GM10266 (cell line): Measurements from ENCODE around the gene CSRNP3.

Experiments
- DNase-seq: peaks from one replicate; pipeline ENCODE4 v3.0.0; 2012; ENCODE audit errors: extremely low spot score
- CTCF ChIP-seq: IDR thresholded peaks from 2 replicates; pipeline ENCODE4 v1.5.1; 2012; ENCODE audit warnings: mild to moderate bottlenecking, low read depth; ENCODE audit not compliant: control insufficient read depth, insufficient read depth; ENCODE audit errors: missing control alignments

Gene CSRNP3

GRCh38 chr2:165560377-165560988 is 91.0 kb downstream of the CSRNP3 start:
- no peak for DNase-seq
- no peak for TF ChIP-seq CTCF

DNA sequence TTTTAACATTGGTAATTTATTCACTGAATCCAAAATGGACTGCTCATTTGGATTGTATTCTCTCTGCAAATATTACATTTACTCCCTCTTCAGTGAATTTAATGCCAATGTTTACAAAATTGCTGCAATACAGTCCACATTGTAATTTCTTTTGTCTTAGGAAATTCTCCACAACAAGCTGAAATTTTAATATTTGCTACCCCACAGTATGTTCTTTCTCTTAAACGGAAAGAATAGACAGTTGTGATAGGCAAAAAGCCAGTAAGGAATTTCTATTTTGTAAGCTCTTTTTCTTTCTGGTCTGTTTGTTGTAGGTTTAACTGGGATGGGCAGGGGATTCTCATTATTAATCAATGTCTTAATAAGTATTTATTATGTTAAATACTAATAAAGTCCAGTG is 92.0 kb downstream of the CSRNP3 start:
- no peak for TF ChIP-seq CTCF

GRCh38 chr2:165562233-165562632 is 92.7 kb downstream of the CSRNP3 start:
- DNase-seq: no peak
- TF ChIP-seq CTCF: no peak

More for the DNA sequence above, 92.0 kb downstream of the CSRNP3 start:
- no peak for DNase-seq

DNA sequence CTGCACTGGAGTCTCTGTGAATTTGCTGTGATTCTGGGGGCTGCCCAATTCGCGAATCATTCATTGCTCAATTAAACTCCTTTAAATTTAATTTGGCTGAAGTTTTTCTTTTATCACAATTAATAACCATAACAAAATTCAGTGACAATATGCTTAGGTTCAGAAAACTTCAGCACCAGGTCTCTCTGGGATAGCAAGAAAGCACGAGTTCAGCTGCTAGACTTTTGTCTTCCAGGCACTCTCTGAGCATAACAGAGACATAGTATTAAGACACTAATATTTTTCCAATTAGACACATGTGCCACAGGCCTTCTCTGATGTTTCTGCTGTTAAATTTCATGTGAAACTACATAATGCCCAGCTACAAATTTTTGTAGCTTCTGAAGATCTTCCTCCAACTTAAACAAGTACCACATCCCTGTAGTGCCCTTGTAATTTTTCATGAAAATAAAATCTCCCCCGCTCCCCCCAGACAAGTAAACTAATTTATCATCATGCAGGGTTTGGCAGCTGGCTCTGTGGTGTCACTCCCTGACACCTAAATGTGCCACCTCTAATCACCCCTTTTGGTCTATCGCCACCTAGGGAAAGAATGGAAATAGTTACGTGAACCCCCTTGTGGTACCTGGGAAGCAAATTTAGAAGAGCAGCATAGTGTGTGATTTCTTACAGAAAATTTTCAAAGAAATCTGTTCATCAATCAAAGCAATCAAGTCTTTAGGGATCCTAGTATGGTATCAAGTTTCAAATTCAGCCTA is 94.1 kb downstream of the CSRNP3 start:
- DNase-seq: no peak
- TF ChIP-seq CTCF: no peak

- no peak for TF ChIP-seq CTCF
- no peak for DNase-seq
Measured at GRCh38 chr2:165566008-165566407, 96.5 kb downstream of the CSRNP3 start.

GRCh38 chr2:165567273-165567672 is 97.8 kb downstream of the CSRNP3 start:
- no peak for DNase-seq
- no peak for TF ChIP-seq CTCF

DNA sequence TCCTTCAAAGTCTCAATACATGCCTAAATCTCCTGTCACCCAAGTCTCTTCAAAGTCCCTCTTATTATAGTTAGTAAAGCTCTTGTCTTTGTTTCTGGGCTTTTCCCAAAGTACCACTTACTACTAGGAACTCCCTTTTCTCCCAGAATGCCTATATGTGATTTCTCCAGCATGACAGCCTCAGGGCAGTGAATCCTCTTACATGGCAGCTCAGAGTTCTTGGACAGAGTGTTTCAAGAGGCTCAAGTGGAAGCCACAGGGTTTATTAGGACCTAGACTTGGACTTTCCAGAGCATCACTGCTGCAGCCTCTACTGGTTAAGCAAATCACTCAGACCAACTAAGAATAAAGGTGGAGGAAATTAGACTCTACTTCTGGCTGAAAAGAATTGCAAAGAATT is 98.9 kb downstream of the CSRNP3 start:
- TF ChIP-seq CTCF: no peak
- DNase-seq: no peak
